Panc1 (cell line): Measurements from ENCODE around the gene KIAA0232. TPM values are rescaled to one million over a fixed set of nuclear protein-coding genes. Genes with fewer than 3 reads are reported as not detected.
"Not testable (repeated sequence)": the region's sequence is repeated elsewhere in the genome, so short reads cannot be mapped to it uniquely, and the experiment has no call there.

ENCODE experiments used
- ATAC-seq: fragments of 200-7000 bp; cut with Tn5 transposase; 2 replicates; pipeline ENCODE4 v1.9.1; 2020; ENCODE audit warnings: mild to moderate bottlenecking, moderate library complexity
- BruUV-seq: library from RNA; stranded (reverse); fragments of 400-500 nt; replicated peaks from 2 replicates; lab custom pipeline; 2021; lab: Mats Ljungman, UMichigan
- CTCF ChIA-PET: fragments of 300-600 bp; sonication (Branson Sonifier 250); formaldehyde crosslinking; loops from one replicate; lab custom pipeline; 2022; ENCODE audit warnings: antibody characterized with exemption; lab: Charles Lee
- POLR2A ChIA-PET: fragments of 300-600 bp; sonication (Branson Sonifier 250); formaldehyde crosslinking; loops from one replicate; lab custom pipeline; 2022; ENCODE audit warnings: antibody characterized with exemption; lab: Charles Lee
- DNase-seq: peaks from one replicate; pipeline ENCODE4 v3.0.0-alpha.2; 2010; ENCODE audit warnings: low read depth, low spot score
- H3K27ac ChIP-seq: 2 replicates; pipeline ENCODE4 v1.5.1; 2011; ENCODE audit warnings: mild to moderate bottlenecking, low read length, inconsistent platforms
- H3K27me3 ChIP-seq: fragments of 200-500 bp; sonication (Bioruptor generic); 2 replicates; pipeline ENCODE4 v1.6.0; 2014; ENCODE audit warnings: low read length, inconsistent platforms; ENCODE audit not compliant: control insufficient read depth, insufficient read depth
- H3K36me3 ChIP-seq: fragments of 200-500 bp; sonication (Bioruptor generic); 2 replicates; pipeline ENCODE4 v1.5.1; 2014; ENCODE audit warnings: inconsistent platforms, mild to moderate bottlenecking, low read length, moderate library complexity; ENCODE audit not compliant: control insufficient read depth, insufficient read depth
- H3K4me1 ChIP-seq: 2 replicates; pipeline ENCODE4 v1.5.1; 2011; ENCODE audit warnings: inconsistent platforms, mild to moderate bottlenecking, low read length, moderate library complexity; ENCODE audit not compliant: control insufficient read depth, insufficient read depth
- H3K4me3 ChIP-seq, 2 experiments: 2 replicates each; pipeline ENCODE4 v1.5.1; 2011 to 2012; ENCODE audit warnings: low read depth in 2 of 2, low read length in 2 of 2, mild to moderate bottlenecking in 2 of 2, inconsistent platforms in 1 of 2, moderate library complexity in 1 of 2
- H3K9me3 ChIP-seq: fragments of 200-500 bp; sonication (Bioruptor generic); 2 replicates; pipeline ENCODE4 v1.5.1; 2014; ENCODE audit warnings: low read depth, mild to moderate bottlenecking, inconsistent platforms, low read length, moderate library complexity; ENCODE audit not compliant: control insufficient read depth, insufficient read depth
- POLR2AphosphoS5 ChIP-seq: IDR thresholded peaks from 2 replicates; pipeline ENCODE4 v1.6.1; 2012; ENCODE audit warnings: mild to moderate bottlenecking, low read depth, low read length, moderate library complexity
- SIN3A ChIP-seq: IDR thresholded peaks from 2 replicates; pipeline ENCODE4 v1.6.1; 2012; ENCODE audit warnings: low read depth, mild to moderate bottlenecking, low read length, moderate library complexity, borderline replicate concordance; ENCODE audit not compliant: insufficient read depth
- TCF7L2 ChIP-seq: IDR thresholded peaks from 2 replicates; pipeline ENCODE4 v1.6.1; 2011; ENCODE audit warnings: mild to moderate bottlenecking, low read depth, low read length, inconsistent platforms
- in situ Hi-C: cut with HindIII; loops from 2 replicates; pipeline ENCODE4 v1.10.0; 2016; ENCODE audit warnings: low sequenced_read_pairs, low pct_unique_long_range_greater_than_20kb
- intact Hi-C: fragments of 100-400 bp; cut with micrococcal nuclease; formaldehyde crosslinking; loops from one replicate; pipeline ENCODE4 v1.10.0; 2022; ENCODE audit not compliant: unreplicated experiment
- total RNA-seq: library from RNA; stranded (reverse); gene quantifications from one replicate; pipeline ENCODE4 v1.2.1, GENCODE V29; 2021; ENCODE audit not compliant: unreplicated experiment
- TF ChIP-seq, protein P1 (sequence below): fragments of 450-650 bp; IDR thresholded peaks from 2 replicates; pipeline ENCODE4 v1.5.1; 2017; ENCODE audit warnings: mild to moderate bottlenecking
- TF ChIP-seq, protein P2 (sequence below), 2 experiments: IDR thresholded peaks; 2 replicates each; pipeline ENCODE4 v1.6.1; 2011 to 2012; ENCODE audit warnings: low read depth in 2 of 2, control low read depth in 1 of 2, low read length in 1 of 2, mild to moderate bottlenecking in 1 of 2, moderate library complexity in 1 of 2; ENCODE audit not compliant: insufficient read depth in 1 of 2

KIAA0232 gene
- total RNA-seq, 1 experiment from 2014 or later, result 20.2 TPM

DNA sequence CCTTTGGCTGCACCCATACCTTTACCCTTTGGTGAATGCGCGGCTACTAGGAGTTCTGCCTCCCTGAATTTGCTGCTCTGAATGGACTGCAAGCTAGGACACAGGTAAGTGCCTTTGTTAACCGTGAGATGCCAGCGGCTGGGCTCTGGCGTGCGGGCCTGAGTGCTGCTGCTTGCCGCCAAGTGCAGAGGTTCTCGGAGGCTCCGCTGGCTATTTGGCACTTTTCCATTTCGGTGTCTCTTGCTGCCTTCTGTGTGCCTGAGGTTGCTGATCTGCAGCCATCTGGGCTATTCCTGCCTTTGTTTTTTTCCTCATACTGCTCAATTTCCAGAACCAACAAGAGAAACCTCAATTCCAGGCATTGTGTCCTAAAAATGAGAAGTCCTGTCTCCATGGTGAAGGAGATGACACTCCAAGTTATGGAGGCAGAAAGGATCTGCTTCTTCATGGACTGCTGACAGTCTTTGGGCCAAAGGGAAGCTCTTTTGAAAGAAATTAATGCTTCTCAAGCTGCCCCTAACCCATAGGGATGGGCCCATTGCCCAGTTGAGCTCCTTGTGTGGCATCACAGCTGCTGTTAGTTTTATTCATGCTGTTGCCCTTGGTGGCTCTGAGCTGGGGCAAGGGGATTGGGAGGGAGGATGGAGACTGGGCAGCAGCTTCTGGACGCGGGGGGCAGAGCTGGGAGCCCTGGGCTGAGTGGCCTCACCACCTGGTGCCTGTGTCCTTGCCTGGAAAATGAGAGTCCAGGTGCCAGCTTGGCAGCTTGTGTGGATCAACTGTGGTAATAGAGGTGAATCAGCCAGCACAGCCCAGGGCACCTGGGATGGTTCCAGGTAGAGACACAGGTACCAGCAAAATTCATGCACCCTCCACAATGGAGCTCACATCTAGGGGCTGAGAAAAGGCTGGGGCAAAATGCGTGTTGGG lies 123.3 kb downstream of the KIAA0232 start:
- DNase-seq (no peak), ATAC-seq (no peak)
- no peaks in the 10 kb centered on the region for H3K36me3 ChIP-seq
- intact Hi-C loops (loop anchor here (5.0 kb wide), 1 partner anchor 177 kb away; no protein-coding TSS in a partner anchor), in situ Hi-C loops (no loop called here)
- H3K4me1 ChIP-seq, result peaks cover 16% of the 10 kb centered on the region
- POLR2A ChIA-PET, result no interaction called here
- CTCF ChIA-PET, result no interaction called here
- TF ChIP-seq POLR2AphosphoS5 (no peak), TCF7L2 (no peak), SIN3A (no peak)
- TF ChIP-seq, protein P1, sequence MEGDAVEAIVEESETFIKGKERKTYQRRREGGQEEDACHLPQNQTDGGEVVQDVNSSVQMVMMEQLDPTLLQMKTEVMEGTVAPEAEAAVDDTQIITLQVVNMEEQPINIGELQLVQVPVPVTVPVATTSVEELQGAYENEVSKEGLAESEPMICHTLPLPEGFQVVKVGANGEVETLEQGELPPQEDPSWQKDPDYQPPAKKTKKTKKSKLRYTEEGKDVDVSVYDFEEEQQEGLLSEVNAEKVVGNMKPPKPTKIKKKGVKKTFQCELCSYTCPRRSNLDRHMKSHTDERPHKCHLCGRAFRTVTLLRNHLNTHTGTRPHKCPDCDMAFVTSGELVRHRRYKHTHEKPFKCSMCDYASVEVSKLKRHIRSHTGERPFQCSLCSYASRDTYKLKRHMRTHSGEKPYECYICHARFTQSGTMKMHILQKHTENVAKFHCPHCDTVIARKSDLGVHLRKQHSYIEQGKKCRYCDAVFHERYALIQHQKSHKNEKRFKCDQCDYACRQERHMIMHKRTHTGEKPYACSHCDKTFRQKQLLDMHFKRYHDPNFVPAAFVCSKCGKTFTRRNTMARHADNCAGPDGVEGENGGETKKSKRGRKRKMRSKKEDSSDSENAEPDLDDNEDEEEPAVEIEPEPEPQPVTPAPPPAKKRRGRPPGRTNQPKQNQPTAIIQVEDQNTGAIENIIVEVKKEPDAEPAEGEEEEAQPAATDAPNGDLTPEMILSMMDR, result no peak
- TF ChIP-seq, protein P2, sequence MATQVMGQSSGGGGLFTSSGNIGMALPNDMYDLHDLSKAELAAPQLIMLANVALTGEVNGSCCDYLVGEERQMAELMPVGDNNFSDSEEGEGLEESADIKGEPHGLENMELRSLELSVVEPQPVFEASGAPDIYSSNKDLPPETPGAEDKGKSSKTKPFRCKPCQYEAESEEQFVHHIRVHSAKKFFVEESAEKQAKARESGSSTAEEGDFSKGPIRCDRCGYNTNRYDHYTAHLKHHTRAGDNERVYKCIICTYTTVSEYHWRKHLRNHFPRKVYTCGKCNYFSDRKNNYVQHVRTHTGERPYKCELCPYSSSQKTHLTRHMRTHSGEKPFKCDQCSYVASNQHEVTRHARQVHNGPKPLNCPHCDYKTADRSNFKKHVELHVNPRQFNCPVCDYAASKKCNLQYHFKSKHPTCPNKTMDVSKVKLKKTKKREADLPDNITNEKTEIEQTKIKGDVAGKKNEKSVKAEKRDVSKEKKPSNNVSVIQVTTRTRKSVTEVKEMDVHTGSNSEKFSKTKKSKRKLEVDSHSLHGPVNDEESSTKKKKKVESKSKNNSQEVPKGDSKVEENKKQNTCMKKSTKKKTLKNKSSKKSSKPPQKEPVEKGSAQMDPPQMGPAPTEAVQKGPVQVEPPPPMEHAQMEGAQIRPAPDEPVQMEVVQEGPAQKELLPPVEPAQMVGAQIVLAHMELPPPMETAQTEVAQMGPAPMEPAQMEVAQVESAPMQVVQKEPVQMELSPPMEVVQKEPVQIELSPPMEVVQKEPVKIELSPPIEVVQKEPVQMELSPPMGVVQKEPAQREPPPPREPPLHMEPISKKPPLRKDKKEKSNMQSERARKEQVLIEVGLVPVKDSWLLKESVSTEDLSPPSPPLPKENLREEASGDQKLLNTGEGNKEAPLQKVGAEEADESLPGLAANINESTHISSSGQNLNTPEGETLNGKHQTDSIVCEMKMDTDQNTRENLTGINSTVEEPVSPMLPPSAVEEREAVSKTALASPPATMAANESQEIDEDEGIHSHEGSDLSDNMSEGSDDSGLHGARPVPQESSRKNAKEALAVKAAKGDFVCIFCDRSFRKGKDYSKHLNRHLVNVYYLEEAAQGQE (IDR thresholded peaks at IDR 0.05; ENCODE audit: insufficient read depth in 1 of 2, low read depth in 2 of 2, low read length in 1 of 2), result no peak
- H3K27ac ChIP-seq, result no peak overlapping the region
- H3K27me3 ChIP-seq, result no peaks in the 10 kb centered on the region
- H3K9me3 ChIP-seq, result no peaks in the 10 kb centered on the region
- H3K4me3 ChIP-seq, result no peak overlapping the region
- BruUV-seq, result no TSS peak

DNA sequence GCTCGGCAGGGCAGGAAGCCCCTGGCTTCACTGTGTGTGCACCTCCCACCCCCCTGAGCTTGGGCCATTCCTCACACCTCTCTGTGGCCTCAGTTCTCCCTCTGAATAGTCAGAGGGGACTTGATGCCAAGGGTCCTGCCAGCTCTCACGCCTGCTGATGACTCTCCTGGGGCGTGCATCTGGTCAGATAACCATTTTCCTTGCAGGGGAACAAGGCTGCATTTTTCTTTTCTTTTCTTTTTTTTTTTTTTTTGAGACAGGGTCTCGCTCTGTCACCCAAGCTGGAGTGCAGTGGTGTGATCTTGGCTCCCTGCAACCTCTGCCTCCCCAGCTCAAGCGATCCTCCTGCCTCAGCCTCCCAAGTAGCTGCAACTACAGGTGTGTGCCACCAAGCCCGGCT lies 124.0 kb downstream of the KIAA0232 start:
- H3K27me3 ChIP-seq, DNase-seq, H3K36me3 ChIP-seq, H3K4me3 ChIP-seq, POLR2A ChIA-PET, CTCF ChIA-PET, H3K9me3 ChIP-seq, BruUV-seq, H3K27ac ChIP-seq, ATAC-seq, in situ Hi-C loops: not testable (repeated sequence)
- intact Hi-C loops, result loop anchor here (5.0 kb wide), 1 partner anchor 176 kb away; no protein-coding TSS in a partner anchor
- peaks cover 19% of the 10 kb centered on the region for H3K4me1 ChIP-seq
